GM12878 (cell line): ENCODE data around the gene SETD1A. TPM values are rescaled to one million over a fixed set of nuclear protein-coding genes. Genes with fewer than 3 reads are reported as not detected.

ENCODE experiments used
- ATAC-seq: fragments of 200-7000 bp; cut with Tn5 transposase; 3 replicates; pipeline ENCODE4 v1.9.1; 2020; ENCODE audit warnings: mild to moderate bottlenecking, moderate library complexity
- BruUV-seq: library from RNA; stranded (reverse); fragments of 400-500 nt; replicated peaks from 2 replicates; lab custom pipeline; 2021; lab: Mats Ljungman, UMichigan
- CTCF ChIA-PET: fragments of 300-600 bp; sonication (Branson Sonifier 250); formaldehyde crosslinking; extraction: SDS; loops from one replicate; lab custom pipeline; 2021; ENCODE audit warnings: inconsistent platforms; lab: Yijun Ruan, JAX
- POLR2A ChIA-PET: fragments of 350-600 bp; formaldehyde crosslinking; extraction: SDS; loops from one replicate; lab custom pipeline; 2021; ENCODE audit warnings: inconsistent platforms; lab: Charles Lee
- RAD21 ChIA-PET: fragments of 300-600 bp; sonication (Branson Sonifier 250); formaldehyde crosslinking; loops from one replicate; lab custom pipeline; 2023; ENCODE audit warnings: antibody characterized with exemption; ENCODE audit not compliant: unreplicated experiment; lab: Charles Lee
- SMC1A ChIA-PET: fragments of 300-600 bp; sonication (Branson Sonifier 250); formaldehyde crosslinking; loops from one replicate; lab custom pipeline; 2023; ENCODE audit not compliant: unreplicated experiment, uncharacterized antibody; lab: Charles Lee
- DNase-seq: peaks from one replicate; pipeline ENCODE4 v3.0.0-alpha.2; 2011; ENCODE audit warnings: low read depth, low spot score
- FAIRE-seq: peaks from 3 replicates; lab custom pipeline; 2011; peaks lifted over from hg19 to GRCh38; lab: Jason Lieb, UNC
- H2AFZ ChIP-seq: 2 replicates; pipeline ENCODE4 v1.6.0; 2011; ENCODE audit warnings: low read depth, low read length, control low read depth; ENCODE audit not compliant: control insufficient read depth
- H3K27ac ChIP-seq: 2 replicates; pipeline ENCODE4 v1.5.1; 2011; ENCODE audit warnings: control low read depth; ENCODE audit not compliant: control insufficient read depth, insufficient read depth
- H3K27me3 ChIP-seq, 2 experiments: replicated peaks in 1 of 2; 2 replicates each; pipeline versions ENCODE4 v1.6.0 to v1.6.1; 2011; ENCODE audit warnings: low read length in 1 of 2; ENCODE audit not compliant: control insufficient read depth in 2 of 2, insufficient read depth in 2 of 2
- H3K36me3 ChIP-seq, 2 experiments: 2 replicates each; pipeline ENCODE4 v1.5.1; 2011; ENCODE audit warnings: low read length in 1 of 2; ENCODE audit not compliant: control insufficient read depth in 2 of 2, insufficient read depth in 2 of 2
- H3K4me1 ChIP-seq: 2 replicates; pipeline ENCODE4 v1.6.1; 2011; ENCODE audit warnings: mild to moderate bottlenecking, low read length, moderate library complexity, mixed read lengths; ENCODE audit not compliant: control insufficient read depth, insufficient read depth
- H3K4me2 ChIP-seq: 2 replicates; pipeline ENCODE4 v1.6.0; 2011; ENCODE audit warnings: control low read depth; ENCODE audit not compliant: control insufficient read depth, insufficient read depth
- H3K4me3 ChIP-seq: fragments of 200-600 bp; sonication (generic); 2 replicates; pipeline ENCODE4 v1.5.1; 2016
- H3K79me2 ChIP-seq: 2 replicates; pipeline ENCODE4 v1.6.0; 2011; ENCODE audit warnings: low read length; ENCODE audit not compliant: control insufficient read depth, insufficient read depth
- H3K9ac ChIP-seq: 2 replicates; pipeline ENCODE4 v1.8.0; 2011; ENCODE audit warnings: low read length, control low read depth, mixed read lengths; ENCODE audit not compliant: control insufficient read depth, insufficient read depth
- H3K9me3 ChIP-seq: replicated peaks from 3 replicates; pipeline ENCODE4 v1.5.1; 2011; ENCODE audit warnings: mild to moderate bottlenecking, low read length; ENCODE audit not compliant: control insufficient read depth, insufficient read depth
- H4K20me1 ChIP-seq: 2 replicates; pipeline ENCODE4 v1.6.0; 2011; ENCODE audit not compliant: control insufficient read depth, insufficient read depth
- POLR2A ChIP-seq: IDR thresholded peaks from 2 replicates; pipeline ENCODE4 v1.6.1; 2011; ENCODE audit warnings: low read depth, mild to moderate bottlenecking, low read length
- RCOR1 ChIP-seq: conservative IDR thresholded peaks from 2 replicates; pipeline ENCODE4 v1.6.1; 2012; ENCODE audit warnings: low read depth, low read length, improper control_type of control experiment
- SREBF1 ChIP-seq: IDR thresholded peaks from 2 replicates; pipeline ENCODE4 v1.6.1; 2012; ENCODE audit warnings: mild to moderate bottlenecking, low read length
- SUPT20H ChIP-seq: IDR thresholded peaks from 2 replicates; pipeline ENCODE4 v1.6.1; 2011; ENCODE audit warnings: low read depth, mild to moderate bottlenecking, low read length, moderate library complexity, borderline replicate concordance; ENCODE audit not compliant: control insufficient read depth
- WGBS: methylation state at CpG from one replicate; pipeline ENCODE4 v1.1.6; 2016; ENCODE audit warnings: low lambda C conversion rate; ENCODE audit not compliant: insufficient replicate concordance, insufficient coverage; ENCODE audit errors: missing lambda C conversion rate; 5-methylcytosine and 5-hydroxymethylcytosine counted together
- in situ Hi-C: fragments of 300-500 bp; cut with MboI; formaldehyde crosslinking; loops from 9 replicates; pipeline ENCODE4 v1.14.3; 2018; ENCODE audit warnings: mixed read lengths
- intact Hi-C: fragments of 100-400 bp; cut with micrococcal nuclease; formaldehyde crosslinking; loops from one replicate; pipeline ENCODE4 v1.14.2; 2022; ENCODE audit not compliant: unreplicated experiment
- polyA plus RNA-seq, 11 experiments: library from polyadenylated mRNA; depleted of rRNA in 4 of 11; unstranded in 6 of 11; stranded (reverse) in 5 of 11; fragments of >200 nt; fragmentation: Nextera tagmentation in 4 of 11; fragmentation: Illumina TruSeq in 1 of 11; extraction: Ambion mirVana in 4 of 11; extraction: Trizol in 1 of 11; gene quantifications; 1 replicate in 1 of 11; 2 replicates in 10 of 11; pipeline versions ENCODE4 v1.2.1 to v1.2.3, GENCODE V29; 2011 to 2016; ENCODE audit warnings: inconsistent platforms in 2 of 11, missing spikeins in 2 of 11, low read depth in 1 of 11
- total RNA-seq, 4 experiments: library from RNA; depleted of rRNA in 3 of 4; stranded (reverse); fragments of >200 nt in 3 of 4; fragmentation: Illumina TruSeq in 1 of 4; extraction: Trizol in 1 of 4; gene quantifications; 2 replicates each; pipeline versions ENCODE4 v1.2.1 to v1.2.3, GENCODE V29; 2013 to 2021

Gene SETD1A
- total and polyA plus RNA-seq, 10 of the 15 experiments (the other 5 are each of a cell fraction or from before 2014, with no cell fraction given) = 0.02 to 25.9 (median 4.9) TPM

- no peak overlapping the region for H3K27ac ChIP-seq
- ChIA-PET CTCF (no interaction called here), SMC1A (no interaction called here), RAD21 (interaction anchor here (0.6 kb wide), 1 partner anchor 43 kb away, joined by 3 read pairs; no protein-coding TSS in a partner anchor), POLR2A (no interaction called here)
- no peaks in the 10 kb centered on the region for H4K20me1 ChIP-seq
- H2AFZ ChIP-seq = no peak overlapping the region
- H3K9ac ChIP-seq = no peak overlapping the region
- TSS peak; percentile 38 for BruUV-seq
- H3K79me2 ChIP-seq = no peaks in the 10 kb centered on the region
- H3K4me3 ChIP-seq = no peak overlapping the region
- H3K4me1 ChIP-seq = no peaks in the 10 kb centered on the region
- in situ Hi-C loops (loop anchor here (25.0 kb wide), 1 partner anchor 457 kb away; the partner anchor contains the start of genes COX6A2 and ZNF843), intact Hi-C loops (no loop called here)
- ATAC-seq = no peak
- peaks cover 5 to 36% of the 10 kb centered on the region in 2 experiments for H3K36me3 ChIP-seq
- no peak for FAIRE-seq
- WGBS = over 99% methylated on average over 17 of the region's 29 CpGs
- TF ChIP-seq SUPT20H = no peak
- TF ChIP-seq POLR2A = 0 out of 2 replicates have a peak, but pooled peaks have one; percentile 22
- H3K9me3 ChIP-seq = no peaks in the 10 kb centered on the region
- H3K27me3 ChIP-seq = no peaks in the 10 kb centered on the region
- H3K4me2 ChIP-seq = no peak overlapping the region
- DNase-seq = no peak
These were observed 22.9 kb downstream of the SETD1A start for GRCh38 chr16:30980434-30980833.

GRCh38 chr16:30980959-30981358 lies 23.4 kb downstream of the SETD1A start:
- Histone ChIP-seq H4K20me1 (no peaks in the 10 kb centered on the region), H3K4me3 (no peak overlapping the region), H3K4me2 (no peak overlapping the region)
- POLR2A ChIA-PET = no interaction called here
- RAD21 ChIA-PET = interaction anchor here (0.6 kb wide), 1 partner anchor 43 kb away, joined by 3 read pairs; no protein-coding TSS in a partner anchor
- TF ChIP-seq RCOR1 (no peak), SREBF1 (no peak)
- TF ChIP-seq, all 136 proteins: peak for 0
- in situ Hi-C loops = loop anchor here (25.0 kb wide), 1 partner anchor 456 kb away; the partner anchor contains the start of genes COX6A2 and ZNF843
- DNase-seq (no peak), ATAC-seq (no peak), FAIRE-seq (no peak)
- Histone ChIP-seq H3K9me3 (no peaks in the 10 kb centered on the region), H3K27me3 (no peaks in the 10 kb centered on the region), H3K36me3 (peaks cover 8 to 39% of the 10 kb centered on the region in 2 experiments), H3K27ac (no peak overlapping the region), H3K4me1 (no peaks in the 10 kb centered on the region), H3K79me2 (no peaks in the 10 kb centered on the region), H2AFZ (no peak overlapping the region), H3K9ac (no peak overlapping the region)
- no TSS peak for BruUV-seq
- WGBS = over 99% methylated on average over 14 of the region's 14 CpGs
- ChIA-PET CTCF (no interaction called here), SMC1A (no interaction called here)
- intact Hi-C loops = no loop called here
